Kidney glomerular epithelial cell (primary cell): ENCODE results near the gene HGD.
"Not testable (repeated sequence)": the region's sequence is repeated elsewhere in the genome, so short reads cannot be mapped to it uniquely, and the experiment has no call there.

Experiments used
- DNase-seq: peaks from one replicate; lab custom pipeline; 2025; lab: John Stamatoyannopoulos, UW

The HGD gene, protein sequence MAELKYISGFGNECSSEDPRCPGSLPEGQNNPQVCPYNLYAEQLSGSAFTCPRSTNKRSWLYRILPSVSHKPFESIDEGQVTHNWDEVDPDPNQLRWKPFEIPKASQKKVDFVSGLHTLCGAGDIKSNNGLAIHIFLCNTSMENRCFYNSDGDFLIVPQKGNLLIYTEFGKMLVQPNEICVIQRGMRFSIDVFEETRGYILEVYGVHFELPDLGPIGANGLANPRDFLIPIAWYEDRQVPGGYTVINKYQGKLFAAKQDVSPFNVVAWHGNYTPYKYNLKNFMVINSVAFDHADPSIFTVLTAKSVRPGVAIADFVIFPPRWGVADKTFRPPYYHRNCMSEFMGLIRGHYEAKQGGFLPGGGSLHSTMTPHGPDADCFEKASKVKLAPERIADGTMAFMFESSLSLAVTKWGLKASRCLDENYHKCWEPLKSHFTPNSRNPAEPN

DNA sequence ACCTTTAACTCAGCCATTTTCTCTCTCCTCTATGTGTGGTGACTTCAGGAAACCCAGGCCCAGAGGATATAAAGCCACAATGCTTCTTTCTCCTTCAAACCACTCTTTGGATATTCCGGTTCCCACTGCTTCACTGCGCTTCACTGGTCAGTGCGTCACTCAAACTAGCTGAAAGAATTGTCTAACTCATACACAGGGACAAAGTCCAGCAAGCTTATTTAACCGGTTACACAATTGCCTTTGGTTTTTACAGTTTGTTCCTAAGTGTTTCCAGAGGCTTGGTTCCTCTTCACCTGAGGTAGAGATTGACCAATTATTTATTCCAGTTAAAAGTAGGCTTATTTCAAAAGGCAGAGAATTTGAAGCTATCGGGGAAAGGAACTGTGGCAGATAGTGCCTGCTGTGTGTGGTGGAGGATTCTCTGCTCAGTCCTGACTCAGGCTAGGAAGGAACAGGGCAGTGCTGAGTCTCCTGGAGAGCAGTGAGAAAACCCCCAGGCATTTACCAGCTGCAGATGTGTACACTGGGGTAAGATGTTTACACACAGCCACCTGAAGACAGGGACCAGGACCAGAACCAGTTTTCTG, at the start of gene HGD:
Gene HGD, minus strand, starts transcription at position 145 of the 587 bp plus-strand sequence. Its CDS starts 128 bp downstream, at position 17.
- peak; percentile 49 for DNase-seq

DNA sequence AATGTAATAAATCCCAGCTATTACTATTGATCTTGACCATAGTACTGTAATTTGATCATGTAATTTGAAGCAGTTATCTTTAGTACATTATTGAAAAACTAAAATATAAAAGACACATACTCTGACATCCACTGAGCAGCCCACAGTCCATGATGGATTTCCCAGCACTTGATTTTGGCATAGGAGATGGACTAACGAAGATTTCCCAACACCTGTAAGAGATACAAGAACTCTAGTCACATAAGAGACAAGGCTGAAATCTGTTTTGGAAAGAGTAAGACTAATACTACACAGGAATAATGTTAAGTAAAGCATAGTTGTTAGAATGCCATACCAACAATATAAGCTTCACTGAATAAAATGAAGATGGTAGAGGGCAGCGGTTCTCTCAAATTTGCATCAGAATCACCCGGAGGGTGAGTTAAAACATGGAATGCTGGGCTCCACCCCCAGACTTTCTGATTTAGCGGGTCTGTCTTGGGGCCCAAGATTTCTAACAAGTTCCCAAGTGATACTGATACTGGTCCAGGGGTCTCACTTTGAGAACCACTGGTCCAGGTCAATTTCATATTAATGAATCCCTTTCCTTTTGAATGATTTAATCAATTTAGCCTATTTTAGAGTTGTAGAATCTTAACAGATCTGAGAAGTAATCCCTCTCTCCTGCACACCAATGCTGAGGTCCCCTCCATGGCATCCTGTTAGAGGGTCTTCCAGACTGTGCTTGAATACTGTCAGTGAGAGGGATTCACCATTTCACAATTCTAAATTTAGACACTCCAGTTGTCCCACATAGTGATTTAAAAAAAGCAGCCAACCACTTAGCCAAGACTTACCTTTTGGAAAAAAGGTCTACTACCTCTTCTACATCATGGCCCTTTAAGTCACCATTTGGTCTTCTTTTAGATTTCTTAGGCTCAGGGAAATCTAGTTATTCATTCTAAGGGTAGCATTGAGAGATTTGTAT, 48.8 kb upstream of the HGD start:
- DNase-seq = no peak

DNA sequence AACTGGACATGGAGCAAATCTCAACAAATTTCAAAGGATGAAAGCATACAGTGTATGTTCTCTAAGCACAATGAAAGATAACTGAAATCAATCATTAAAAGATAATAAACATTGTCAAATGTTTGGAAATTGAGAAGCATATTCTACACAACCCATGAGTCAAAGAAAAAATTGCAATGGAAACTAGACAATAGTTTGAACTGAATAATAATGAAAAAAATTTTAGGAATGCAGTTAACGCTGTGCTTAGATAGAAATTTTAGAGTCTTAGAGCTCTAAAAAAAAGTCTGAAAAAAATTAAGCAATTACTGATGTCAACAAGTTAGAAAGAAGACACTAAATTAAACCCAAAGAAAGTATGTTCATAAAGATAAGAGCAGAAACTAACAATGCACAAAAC, 44.8 kb upstream of the HGD start:
- no peak for DNase-seq

GRCh38 chr3:120719167-120719834, 37.3 kb upstream of the HGD start:
- DNase-seq = not testable (repeated sequence)

GRCh38 chr3:120713262-120713661, 31.2 kb upstream of the HGD start:
- DNase-seq = no peak

DNA sequence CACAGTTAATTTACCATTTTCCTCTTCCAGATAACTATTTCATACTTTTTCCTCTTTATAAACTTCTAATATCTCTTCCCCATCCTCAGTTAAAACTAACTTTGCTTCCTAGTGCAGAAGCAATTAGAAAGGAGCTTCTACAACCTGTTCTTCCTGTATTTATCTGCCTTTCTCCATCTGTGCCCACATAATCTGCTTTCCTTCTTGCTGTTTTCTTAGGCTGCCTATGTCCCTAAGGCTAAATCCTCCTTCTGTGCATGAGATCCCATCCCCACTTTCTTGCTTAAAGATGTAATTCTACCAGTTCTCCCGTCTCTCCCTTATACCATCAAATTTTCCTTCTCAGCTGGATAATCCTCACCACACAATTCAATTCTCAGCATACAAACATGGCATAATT, 28.3 kb upstream of the HGD start:
- DNase-seq = no peak

DNA sequence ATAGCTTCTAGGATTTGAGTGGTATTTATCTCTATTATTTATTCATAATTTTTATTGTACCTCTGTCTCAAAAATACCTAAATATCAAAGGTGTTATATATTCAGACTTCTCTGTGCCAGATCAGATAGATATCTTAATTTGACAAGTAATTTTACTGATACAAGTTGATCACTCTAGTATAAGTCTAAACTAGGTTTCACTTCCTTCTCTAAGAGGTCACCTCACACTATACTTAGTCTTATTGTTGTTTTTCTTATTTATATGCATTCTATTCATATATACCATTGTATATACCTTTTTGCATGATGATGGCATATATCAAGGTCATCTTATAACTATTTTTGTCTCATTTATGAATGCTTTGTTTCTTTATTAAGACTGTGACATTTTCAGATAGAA, 26.4 kb upstream of the HGD start:
- DNase-seq = no peak

GRCh38 chr3:120706950-120707349, 24.9 kb upstream of the HGD start:
- DNase-seq = no peak

DNA sequence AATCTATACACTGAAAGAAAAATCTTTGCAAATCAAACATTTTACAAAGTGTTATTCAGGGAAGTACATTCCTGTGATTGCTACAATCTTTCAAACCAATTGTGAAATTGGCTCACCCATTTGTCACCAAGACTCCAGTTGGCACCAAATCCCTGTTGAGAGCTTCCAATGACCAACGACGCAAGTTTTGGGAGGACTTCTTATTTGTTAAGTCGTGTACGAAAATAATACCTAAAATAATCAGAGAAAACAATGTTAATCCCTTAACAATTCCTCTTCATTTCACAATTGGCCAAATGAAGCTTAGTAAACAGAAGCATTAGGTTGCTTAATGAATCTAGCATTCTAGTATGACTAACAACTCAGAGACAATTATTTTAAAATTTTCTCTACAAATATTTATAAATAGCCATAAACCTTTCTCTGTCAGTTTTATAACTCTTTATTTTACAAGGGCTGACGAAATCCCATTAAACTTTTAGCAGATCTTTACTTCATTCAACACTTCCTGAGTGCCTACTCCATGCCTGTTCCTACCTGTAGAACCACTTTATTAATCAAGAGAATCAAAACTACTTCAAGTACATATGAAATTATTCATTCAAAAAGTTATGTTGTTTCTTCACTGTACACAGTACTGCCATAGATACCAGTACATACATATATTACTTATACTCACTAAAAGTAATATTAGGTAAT, 24.0 kb upstream of the HGD start:
- DNase-seq = no peak

DNA sequence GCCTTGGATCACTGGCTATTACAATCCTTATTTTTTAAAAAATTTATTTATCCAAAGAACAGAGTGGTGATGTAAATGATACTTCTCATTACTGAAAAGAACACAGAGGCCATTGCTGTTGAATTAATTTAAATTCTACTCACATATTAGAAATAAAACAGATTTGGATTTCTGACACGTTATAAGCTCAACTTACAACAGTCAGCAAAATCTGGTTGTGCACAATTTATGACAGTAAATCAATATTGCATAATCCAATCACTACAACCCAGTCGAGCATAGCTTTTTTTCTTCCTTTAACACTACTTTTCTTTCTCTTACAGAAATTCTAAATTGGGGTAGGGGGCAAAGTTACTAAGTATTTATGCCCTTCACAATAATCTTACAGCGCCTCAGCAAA, 17.3 kb upstream of the HGD start:
- no peak for DNase-seq

DNA sequence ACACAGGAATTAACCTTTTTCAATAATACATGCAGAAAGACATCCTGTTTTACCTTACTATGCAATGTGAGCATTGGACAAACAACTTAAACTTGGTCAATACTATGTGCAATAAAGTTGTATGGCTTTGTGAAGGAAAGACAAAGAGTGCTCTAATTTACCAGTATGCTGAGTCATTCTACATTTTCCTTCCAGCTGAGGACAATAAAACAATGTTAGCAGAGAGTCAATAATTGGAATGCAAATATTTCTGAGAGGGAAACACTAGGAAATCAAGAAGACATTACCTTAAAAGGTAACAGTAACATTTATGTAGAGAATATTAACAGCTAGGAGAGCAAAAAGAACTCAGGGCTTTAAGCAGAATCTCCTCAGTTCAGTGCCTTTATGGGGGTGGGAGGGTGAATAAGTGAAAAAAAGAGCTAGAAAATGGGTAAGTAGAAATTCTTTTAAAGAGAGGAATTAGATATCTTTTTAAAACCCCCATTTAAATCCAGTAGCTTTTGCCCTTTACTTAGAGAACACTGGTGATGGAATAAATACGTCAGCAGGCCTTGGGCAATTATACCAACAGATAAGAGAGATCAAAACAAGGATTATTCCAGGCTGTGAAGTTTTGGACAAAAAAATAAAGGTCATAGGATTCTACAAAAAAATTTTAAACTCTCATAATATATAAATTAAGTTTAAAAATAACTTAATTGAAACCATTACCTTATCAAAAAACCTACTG, 11.6 kb upstream of the HGD start:
- peak; percentile 31 for DNase-seq

DNA sequence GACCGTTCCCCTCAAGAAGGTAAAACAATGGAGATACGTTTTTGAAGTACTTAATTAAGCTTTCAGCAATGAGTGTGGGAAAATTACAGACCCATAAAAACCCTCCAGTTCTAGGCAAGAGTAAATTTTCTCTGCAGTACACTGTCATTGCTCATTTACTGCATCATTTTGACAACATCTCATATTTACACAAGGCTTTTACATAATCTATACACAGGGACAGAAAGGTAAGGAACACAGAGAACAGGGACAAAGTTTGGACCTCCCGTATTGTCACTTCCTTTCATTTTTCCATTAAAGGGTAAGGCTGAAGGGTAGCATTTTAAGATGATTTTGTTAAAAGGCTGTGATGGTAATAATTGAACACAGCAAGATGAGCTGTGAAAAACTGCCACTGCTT, 7.4 kb upstream of the HGD start:
- DNase-seq = no peak

DNA sequence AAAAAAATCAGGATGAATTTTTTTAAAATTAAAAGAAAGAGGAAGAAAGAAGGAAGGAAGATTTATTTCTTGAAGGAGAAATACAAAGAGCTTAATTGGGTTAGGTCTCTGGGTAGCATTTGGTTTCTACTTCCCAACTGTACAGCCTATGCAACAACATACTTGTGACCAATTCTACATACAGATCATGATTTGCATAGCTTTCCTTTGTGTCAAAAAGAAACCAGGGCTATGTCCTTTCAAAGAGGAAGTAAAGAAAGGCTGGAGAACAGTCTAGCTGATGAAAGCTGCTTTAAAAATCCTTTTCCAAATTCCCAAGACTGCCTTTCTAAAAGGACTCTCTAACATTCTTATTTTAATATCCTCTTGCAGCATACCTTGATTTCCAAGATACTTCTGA, 6.1 kb upstream of the HGD start:
- no peak for DNase-seq

DNA sequence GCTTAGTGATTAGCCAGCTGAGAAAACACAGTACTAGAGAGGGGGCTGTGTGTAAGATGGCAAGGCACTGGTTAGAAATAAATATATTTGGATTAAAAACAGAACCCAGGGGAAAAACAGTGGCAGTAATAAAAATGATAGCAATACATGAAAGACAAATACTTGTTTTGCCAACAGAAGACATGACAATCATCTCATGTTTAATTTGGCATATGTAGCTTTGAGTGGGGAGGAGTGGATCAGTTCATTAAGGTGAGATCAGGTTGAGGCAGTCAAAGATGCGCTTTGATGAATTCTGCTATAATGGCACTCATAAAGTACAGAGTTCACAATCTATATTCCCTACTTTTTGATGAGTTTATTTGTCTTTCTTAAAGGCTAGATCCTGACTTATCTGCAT, 3.4 kb upstream of the HGD start:
- DNase-seq = no peak

DNA sequence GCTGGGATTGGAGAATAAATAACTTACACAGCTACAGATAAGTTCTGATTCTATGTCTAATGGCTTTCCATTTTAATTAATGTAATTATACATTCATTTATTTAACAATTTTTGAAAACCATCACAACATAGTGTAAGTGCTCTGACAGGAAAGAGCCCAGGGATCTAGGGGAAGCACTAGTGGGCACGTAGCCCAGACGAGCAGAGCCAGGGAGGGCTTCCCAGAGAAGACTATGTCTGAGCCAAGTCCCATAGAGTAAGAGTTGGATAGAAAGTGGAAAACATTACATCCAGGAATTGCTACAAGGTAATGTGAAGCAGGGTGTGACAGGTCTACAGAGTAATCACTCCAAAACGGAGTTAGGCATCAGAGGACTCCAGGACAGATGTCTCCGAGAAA, 2.9 kb upstream of the HGD start:
- no peak for DNase-seq

- DNase-seq = no peak
Observed at GRCh38 chr3:120683671-120684301, 1.7 kb upstream of the HGD start.

DNA sequence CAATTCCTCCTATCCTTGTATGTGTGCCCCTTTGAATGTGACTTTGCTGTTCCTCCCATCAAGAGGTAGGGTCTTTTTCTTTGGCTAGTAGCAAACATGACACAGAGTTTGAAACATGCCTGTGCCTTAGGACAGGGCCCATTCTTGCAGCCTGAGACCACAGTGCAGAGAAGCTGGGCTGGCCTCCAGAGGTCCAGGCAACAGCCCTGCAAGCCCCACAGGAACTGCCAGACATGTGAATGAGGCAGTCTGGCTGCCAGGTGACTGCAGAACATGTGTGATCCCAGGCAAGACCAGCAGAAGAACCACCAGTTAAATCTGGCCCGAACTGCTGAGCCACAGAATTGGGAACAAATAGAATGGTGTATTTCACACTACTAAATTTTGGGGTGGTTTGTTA, 1.2 kb upstream of the HGD start:
- DNase-seq = no peak

- DNase-seq = no peak
Observed at GRCh38 chr3:120681506-120682038, 467 bp downstream of the HGD start.

DNA sequence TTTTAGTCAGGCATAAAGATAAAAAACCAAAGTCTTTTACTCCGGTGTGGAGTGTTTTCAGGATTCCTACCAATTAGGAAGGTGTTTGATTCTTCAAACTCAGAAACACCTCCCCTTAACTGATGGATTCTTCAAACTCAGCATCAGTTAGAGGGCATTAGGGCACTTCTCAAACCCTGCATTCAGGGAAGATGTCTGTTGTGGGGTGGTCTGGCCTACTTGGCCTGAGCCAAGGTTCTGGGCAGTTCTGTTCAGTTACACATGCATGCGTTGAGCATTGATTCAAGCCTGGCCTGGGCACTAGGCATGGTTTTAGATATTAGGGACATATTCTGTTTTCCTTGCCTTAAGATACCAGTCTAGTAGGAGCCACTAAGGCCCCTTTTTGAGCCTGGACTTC, 1.0 kb downstream of the HGD start:
- DNase-seq = no peak
